GM12878 (cell line): Measurements from ENCODE around the gene KDM4C. TPM values are rescaled to one million over a fixed set of nuclear protein-coding genes. Genes with fewer than 3 reads are reported as not detected.

ENCODE experiments used
- ATAC-seq: fragments of 200-7000 bp; cut with Tn5 transposase; 3 replicates; pipeline ENCODE4 v1.9.1; 2020; ENCODE audit warnings: mild to moderate bottlenecking, moderate library complexity
- BruUV-seq: library from RNA; stranded (reverse); fragments of 400-500 nt; replicated peaks from 2 replicates; lab custom pipeline; 2021; lab: Mats Ljungman, UMichigan
- CTCF ChIA-PET: fragments of 300-600 bp; sonication (Branson Sonifier 250); formaldehyde crosslinking; extraction: SDS; loops from one replicate; lab custom pipeline; 2021; ENCODE audit warnings: inconsistent platforms; lab: Yijun Ruan, JAX
- POLR2A ChIA-PET: fragments of 350-600 bp; formaldehyde crosslinking; extraction: SDS; loops from one replicate; lab custom pipeline; 2021; ENCODE audit warnings: inconsistent platforms; lab: Charles Lee
- RAD21 ChIA-PET: fragments of 300-600 bp; sonication (Branson Sonifier 250); formaldehyde crosslinking; loops from one replicate; lab custom pipeline; 2023; ENCODE audit warnings: antibody characterized with exemption; ENCODE audit not compliant: unreplicated experiment; lab: Charles Lee
- SMC1A ChIA-PET: fragments of 300-600 bp; sonication (Branson Sonifier 250); formaldehyde crosslinking; loops from one replicate; lab custom pipeline; 2023; ENCODE audit not compliant: unreplicated experiment, uncharacterized antibody; lab: Charles Lee
- DNase-seq: peaks from one replicate; pipeline ENCODE4 v3.0.0-alpha.2; 2011; ENCODE audit warnings: low read depth, low spot score
- FAIRE-seq: peaks from 3 replicates; lab custom pipeline; 2011; peaks lifted over from hg19 to GRCh38; lab: Jason Lieb, UNC
- H2AFZ ChIP-seq: 2 replicates; pipeline ENCODE4 v1.6.0; 2011; ENCODE audit warnings: low read depth, low read length, control low read depth; ENCODE audit not compliant: control insufficient read depth
- H3K27ac ChIP-seq: 2 replicates; pipeline ENCODE4 v1.5.1; 2011; ENCODE audit warnings: control low read depth; ENCODE audit not compliant: control insufficient read depth, insufficient read depth
- H3K27me3 ChIP-seq, 2 experiments: replicated peaks in 1 of 2; 2 replicates each; pipeline versions ENCODE4 v1.6.0 to v1.6.1; 2011; ENCODE audit warnings: low read length in 1 of 2; ENCODE audit not compliant: control insufficient read depth in 2 of 2, insufficient read depth in 2 of 2
- H3K36me3 ChIP-seq, 2 experiments: 2 replicates each; pipeline ENCODE4 v1.5.1; 2011; ENCODE audit warnings: low read length in 1 of 2; ENCODE audit not compliant: control insufficient read depth in 2 of 2, insufficient read depth in 2 of 2
- H3K4me1 ChIP-seq: 2 replicates; pipeline ENCODE4 v1.6.1; 2011; ENCODE audit warnings: mild to moderate bottlenecking, low read length, moderate library complexity, mixed read lengths; ENCODE audit not compliant: control insufficient read depth, insufficient read depth
- H3K4me2 ChIP-seq: 2 replicates; pipeline ENCODE4 v1.6.0; 2011; ENCODE audit warnings: control low read depth; ENCODE audit not compliant: control insufficient read depth, insufficient read depth
- H3K4me3 ChIP-seq: fragments of 200-600 bp; sonication (generic); 2 replicates; pipeline ENCODE4 v1.5.1; 2016
- H3K79me2 ChIP-seq: 2 replicates; pipeline ENCODE4 v1.6.0; 2011; ENCODE audit warnings: low read length; ENCODE audit not compliant: control insufficient read depth, insufficient read depth
- H3K9ac ChIP-seq: 2 replicates; pipeline ENCODE4 v1.8.0; 2011; ENCODE audit warnings: low read length, control low read depth, mixed read lengths; ENCODE audit not compliant: control insufficient read depth, insufficient read depth
- H3K9me3 ChIP-seq: replicated peaks from 3 replicates; pipeline ENCODE4 v1.5.1; 2011; ENCODE audit warnings: mild to moderate bottlenecking, low read length; ENCODE audit not compliant: control insufficient read depth, insufficient read depth
- H4K20me1 ChIP-seq: 2 replicates; pipeline ENCODE4 v1.6.0; 2011; ENCODE audit not compliant: control insufficient read depth, insufficient read depth
- EGR1 ChIP-seq, 2 experiments: IDR thresholded peaks; 1 replicate in 1 of 2; 2 replicates in 1 of 2; pipeline ENCODE4 v1.6.1; 2011 to 2012; ENCODE audit warnings: low read depth in 2 of 2, low read length in 2 of 2, borderline replicate concordance in 1 of 2, mild to moderate bottlenecking in 1 of 2, moderate library complexity in 1 of 2
- FOS ChIP-seq: IDR thresholded peaks from 3 replicates; pipeline ENCODE4 v1.6.1; 2011; ENCODE audit warnings: borderline replicate concordance; ENCODE audit not compliant: insufficient read length; ENCODE audit errors: extremely low read depth
- IRF4 ChIP-seq: IDR thresholded peaks from 2 replicates; pipeline ENCODE4 v1.6.1; 2011; ENCODE audit warnings: low read depth, low read length
- JUND ChIP-seq: IDR thresholded peaks from 2 replicates; pipeline ENCODE4 v1.6.1; 2012; ENCODE audit warnings: low read depth, mild to moderate bottlenecking, low read length, improper control_type of control experiment, moderate library complexity
- NRF1 ChIP-seq: conservative IDR thresholded peaks from 2 replicates; pipeline ENCODE4 v1.6.1; 2011; ENCODE audit warnings: mild to moderate bottlenecking, low read depth, low read length, improper control_type of control experiment
- STAT1 ChIP-seq: fragments of 450-650 bp; conservative IDR thresholded peaks from 2 replicates; pipeline ENCODE4 v1.6.1; 2014; ENCODE audit warnings: antibody characterized with exemption, mild to moderate bottlenecking
- TARDBP ChIP-seq: IDR thresholded peaks from 2 replicates; pipeline ENCODE4 v1.6.1; 2016; ENCODE audit warnings: borderline replicate concordance
- ZZZ3 ChIP-seq: IDR thresholded peaks from 2 replicates; pipeline ENCODE4 v1.6.1; 2011; ENCODE audit warnings: low read depth; ENCODE audit not compliant: control insufficient read depth, insufficient read length
- WGBS: methylation state at CpG from one replicate; pipeline ENCODE4 v1.1.6; 2016; ENCODE audit warnings: low lambda C conversion rate; ENCODE audit not compliant: insufficient replicate concordance, insufficient coverage; ENCODE audit errors: missing lambda C conversion rate; 5-methylcytosine and 5-hydroxymethylcytosine counted together
- in situ Hi-C: fragments of 300-500 bp; cut with MboI; formaldehyde crosslinking; loops from 9 replicates; pipeline ENCODE4 v1.14.3; 2018; ENCODE audit warnings: mixed read lengths
- intact Hi-C: fragments of 100-400 bp; cut with micrococcal nuclease; formaldehyde crosslinking; loops from one replicate; pipeline ENCODE4 v1.14.2; 2022; ENCODE audit not compliant: unreplicated experiment
- polyA plus RNA-seq, 11 experiments: library from polyadenylated mRNA; depleted of rRNA in 4 of 11; unstranded in 6 of 11; stranded (reverse) in 5 of 11; fragments of >200 nt; fragmentation: Nextera tagmentation in 4 of 11; fragmentation: Illumina TruSeq in 1 of 11; extraction: Ambion mirVana in 4 of 11; extraction: Trizol in 1 of 11; gene quantifications; 1 replicate in 1 of 11; 2 replicates in 10 of 11; pipeline versions ENCODE4 v1.2.1 to v1.2.3, GENCODE V29; 2011 to 2016; ENCODE audit warnings: inconsistent platforms in 2 of 11, missing spikeins in 2 of 11, low read depth in 1 of 11
- total RNA-seq, 4 experiments: library from RNA; depleted of rRNA in 3 of 4; stranded (reverse); fragments of >200 nt in 3 of 4; fragmentation: Illumina TruSeq in 1 of 4; extraction: Trizol in 1 of 4; gene quantifications; 2 replicates each; pipeline versions ENCODE4 v1.2.1 to v1.2.3, GENCODE V29; 2013 to 2021
- TF ChIP-seq, protein P1 (sequence below): IDR thresholded peaks from 2 replicates; pipeline ENCODE4 v1.6.1; 2011; ENCODE audit warnings: low read depth, low read length, improper control_type of control experiment, borderline replicate concordance

Gene KDM4C
- total and polyA plus RNA-seq, 10 of the 15 experiments (the other 5 are each of a cell fraction or from before 2014, with no cell fraction given), result 6.8 to 41.2 (median 20.1) TPM

DNA sequence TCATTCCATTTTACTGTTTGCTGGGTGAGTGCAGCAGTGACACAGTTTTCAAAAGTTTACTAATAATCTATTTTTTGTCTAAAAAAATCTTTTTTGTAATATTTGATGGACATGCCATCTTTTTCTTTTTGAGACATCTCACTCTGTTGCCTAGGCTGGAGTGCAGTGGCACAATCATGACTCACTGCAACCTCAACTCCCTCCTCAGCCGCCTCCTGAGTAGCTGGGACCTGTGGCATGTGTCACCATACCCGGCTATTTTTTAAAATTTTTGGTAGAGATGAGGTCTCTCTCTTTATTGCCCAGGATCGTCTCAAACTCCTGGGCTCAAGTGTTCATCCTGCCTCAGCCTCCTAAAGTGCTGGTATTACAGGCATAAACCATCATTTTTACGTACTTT is 86.0 kb downstream of the KDM4C start:
- intact Hi-C loops, result no loop called here

DNA sequence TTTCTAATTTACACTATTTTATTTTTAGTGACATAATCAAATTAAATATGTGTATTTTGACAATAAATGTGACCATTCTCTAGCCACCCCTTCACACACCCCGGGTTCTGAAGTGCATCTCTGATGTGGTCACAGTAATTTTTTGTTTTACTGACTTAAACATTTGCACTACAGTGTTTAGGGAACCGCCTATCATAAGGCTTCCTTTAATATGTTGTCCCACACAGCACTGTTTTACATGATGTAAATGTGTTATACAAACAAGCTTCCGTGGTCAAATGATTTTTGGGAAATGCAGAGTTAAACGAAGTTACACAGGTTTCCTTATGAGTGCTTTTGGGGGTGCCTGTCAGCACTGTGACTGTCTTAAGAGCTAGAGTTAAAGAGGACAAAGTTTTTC is 86.5 kb downstream of the KDM4C start:
- Histone ChIP-seq H3K27ac (no peak overlapping the region), H4K20me1 (no peaks in the 10 kb centered on the region), H3K4me1 (no peaks in the 10 kb centered on the region), H2AFZ (no peak overlapping the region), H3K4me3 (no peak overlapping the region), H3K27me3 (no peaks in the 10 kb centered on the region), H3K9ac (no peak overlapping the region), H3K36me3 (no peaks in the 10 kb centered on the region), H3K9me3 (no peaks in the 10 kb centered on the region), H3K4me2 (no peak overlapping the region), H3K79me2 (no peaks in the 10 kb centered on the region)
- ChIA-PET POLR2A (interaction anchor here (0.5 kb wide), 1 partner anchor 84 kb away, joined by 4 read pairs; no protein-coding TSS in a partner anchor), SMC1A (interaction anchor here (1.6 kb wide), 1 partner anchor 9 kb away, joined by 4 read pairs; no protein-coding TSS in a partner anchor), RAD21 (interaction anchor here (0.6 to 1.2 kb wide), 2 partner anchors 13 to 20 kb away, joined by 3 to 4 read pairs; no protein-coding TSS in a partner anchor), CTCF (no interaction called here)
- DNase-seq, result no peak
- intact Hi-C loops (no loop called here), in situ Hi-C loops (no loop called here)
- 41% methylated on average over 4 of the region's 4 CpGs for WGBS
- FAIRE-seq, result no peak
- TF ChIP-seq EGR1 (IDR thresholded peaks at IDR 0.05; ENCODE audit: borderline replicate concordance in 1 of 2, low read depth in 2 of 2, low read length in 2 of 2) (no peak), STAT1 (no peak), JUND (no peak), ZZZ3 (no peak), TARDBP (no peak), IRF4 (no peak)
- TF ChIP-seq, protein P1, sequence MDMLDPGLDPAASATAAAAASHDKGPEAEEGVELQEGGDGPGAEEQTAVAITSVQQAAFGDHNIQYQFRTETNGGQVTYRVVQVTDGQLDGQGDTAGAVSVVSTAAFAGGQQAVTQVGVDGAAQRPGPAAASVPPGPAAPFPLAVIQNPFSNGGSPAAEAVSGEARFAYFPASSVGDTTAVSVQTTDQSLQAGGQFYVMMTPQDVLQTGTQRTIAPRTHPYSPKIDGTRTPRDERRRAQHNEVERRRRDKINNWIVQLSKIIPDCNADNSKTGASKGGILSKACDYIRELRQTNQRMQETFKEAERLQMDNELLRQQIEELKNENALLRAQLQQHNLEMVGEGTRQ, result no peak
- BruUV-seq, result no TSS peak
- no peak for ATAC-seq

More for the DNA sequence above, 86.0 kb downstream of the KDM4C start:
- FAIRE-seq (no peak), DNase-seq (no peak), ATAC-seq (no peak)
- TF ChIP-seq FOS (no peak), NRF1 (no peak)
- H3K36me3 ChIP-seq, result 0 out of 4 replicates have a peak, but pooled peaks cover 0 to 3% of the 10 kb centered on the region in 2 experiments
- H2AFZ ChIP-seq, result no peak overlapping the region
- BruUV-seq, result no TSS peak
- RAD21 ChIA-PET, result interaction anchor here (1.2 kb wide), 1 partner anchor 13 kb away, joined by 3 read pairs; no protein-coding TSS in a partner anchor
- no peaks in the 10 kb centered on the region for H3K9me3 ChIP-seq
- H3K4me1 ChIP-seq, result no peaks in the 10 kb centered on the region
- SMC1A ChIA-PET, result interaction anchor here (1.6 kb wide), 1 partner anchor 9 kb away, joined by 4 read pairs; no protein-coding TSS in a partner anchor
- POLR2A ChIA-PET, result no interaction called here
- no peaks in the 10 kb centered on the region for H4K20me1 ChIP-seq
- H3K27me3 ChIP-seq, result no peaks in the 10 kb centered on the region
- no peaks in the 10 kb centered on the region for H3K79me2 ChIP-seq
- WGBS, result 98% methylated on average over 4 of the region's 4 CpGs
- H3K27ac ChIP-seq, result no peak overlapping the region
- H3K4me3 ChIP-seq, result no peak overlapping the region
- H3K4me2 ChIP-seq, result no peak overlapping the region
- CTCF ChIA-PET, result interaction anchor here (0.7 kb wide), 1 partner anchor 18 kb away, joined by 3 read pairs; no protein-coding TSS in a partner anchor
- no peak overlapping the region for H3K9ac ChIP-seq
- in situ Hi-C loops, result no loop called here
